GM23248 (cell line): ENCODE data around the gene TUFT1. TPM values are rescaled to one million over a fixed set of nuclear protein-coding genes. Genes with fewer than 3 reads are reported as not detected.

Experiments used
- DNase-seq: peaks from one replicate; pipeline ENCODE4 v3.0.0-alpha.2; 2015
- H2AFZ ChIP-seq: fragments of 200-600 bp; sonication (generic); 2 replicates; pipeline ENCODE4 v1.6.1; 2016; ENCODE audit warnings: antibody characterized with exemption
- H3F3A ChIP-seq: fragments of 200-600 bp; sonication (generic); 2 replicates; pipeline ENCODE4 v1.6.1; 2016; ENCODE audit warnings: mild to moderate bottlenecking, antibody characterized with exemption, mixed run types; ENCODE audit not compliant: insufficient read depth
- H3K27ac ChIP-seq: fragments of 200-600 bp; sonication (generic); 2 replicates; pipeline ENCODE4 v1.5.1; 2016; ENCODE audit warnings: mild to moderate bottlenecking
- H3K27me3 ChIP-seq: fragments of 200-600 bp; sonication (generic); replicated peaks from 2 replicates; pipeline ENCODE4 v1.6.1; 2016; ENCODE audit warnings: mild to moderate bottlenecking; ENCODE audit not compliant: insufficient read depth
- H3K36me3 ChIP-seq: fragments of 200-600 bp; sonication (generic); 2 replicates; pipeline ENCODE4 v1.6.1; 2016; ENCODE audit warnings: low read depth, mild to moderate bottlenecking
- H3K4me1 ChIP-seq: fragments of 200-600 bp; sonication (generic); 2 replicates; pipeline ENCODE4 v1.6.1; 2016; ENCODE audit warnings: mild to moderate bottlenecking; ENCODE audit not compliant: insufficient read depth
- H3K4me2 ChIP-seq: fragments of 200-600 bp; sonication (generic); one replicate; pipeline ENCODE4 v1.6.1; 2016; ENCODE audit warnings: mild to moderate bottlenecking; ENCODE audit not compliant: unreplicated experiment
- H3K4me3 ChIP-seq: fragments of 200-600 bp; sonication (generic); 2 replicates; pipeline ENCODE4 v1.5.1; 2016; ENCODE audit warnings: mild to moderate bottlenecking
- H3K79me2 ChIP-seq: fragments of 200-600 bp; sonication (generic); 2 replicates; pipeline ENCODE4 v1.6.1; 2016; ENCODE audit warnings: mild to moderate bottlenecking; ENCODE audit not compliant: insufficient read depth
- H3K9ac ChIP-seq: fragments of 200-600 bp; sonication (generic); 2 replicates; pipeline ENCODE4 v1.6.1; 2016; ENCODE audit warnings: mild to moderate bottlenecking
- H3K9me2 ChIP-seq: fragments of 200-600 bp; sonication (generic); 2 replicates; pipeline ENCODE4 v1.6.1; 2016; ENCODE audit warnings: mixed run types, mild to moderate bottlenecking, moderate library complexity; ENCODE audit not compliant: insufficient read depth
- H3K9me3 ChIP-seq: fragments of 200-600 bp; sonication (generic); one replicate; pipeline ENCODE4 v1.6.1; 2017; ENCODE audit warnings: low read depth
- H4K20me1 ChIP-seq: fragments of 200-600 bp; sonication (generic); 2 replicates; pipeline ENCODE4 v1.6.0; 2016; ENCODE audit not compliant: insufficient read depth
- EZH2 ChIP-seq: fragments of 200-600 bp; sonication (generic); IDR thresholded peaks from 2 replicates; pipeline ENCODE4 v1.6.1; 2018; ENCODE audit warnings: antibody characterized with exemption, mild to moderate bottlenecking; ENCODE audit not compliant: insufficient read depth, poor library complexity, severe bottlenecking
- EZH2phosphoT487 ChIP-seq: fragments of 200-600 bp; sonication (generic); IDR thresholded peaks from 2 replicates; pipeline ENCODE4 v1.6.1; 2018; ENCODE audit warnings: antibody characterized with exemption, moderate library complexity, mild to moderate bottlenecking, low read depth; ENCODE audit not compliant: insufficient read depth
- whole genome bisulfite sequencing, 2 experiments: methylation state at CpG; one replicate each; pipeline ENCODE4 v1.1.6; 2015 to 2017; ENCODE audit warnings: low lambda C conversion rate in 2 of 2, low coverage in 1 of 2; ENCODE audit errors: missing lambda C conversion rate in 2 of 2; 5-methylcytosine and 5-hydroxymethylcytosine counted together
- in situ Hi-C: fragments of 300-500 bp; cut with MboI; formaldehyde crosslinking; loops from 2 replicates; pipeline ENCODE4 v1.15.0; 2020
- polyA plus RNA-seq: library from polyadenylated mRNA; unstranded; fragments of >200 nt; fragmentation: Nextera tagmentation; extraction: Ambion mirVana; gene quantifications from 2 replicates; pipeline ENCODE4 v1.2.1, GENCODE V29; 2016
- total RNA-seq: library from RNA; depleted of rRNA; stranded (reverse); fragments of >200 nt; shearing (Covaris generic); gene quantifications from 2 replicates; pipeline ENCODE4 v1.2.3, GENCODE V29; 2014

Gene TUFT1
- total and polyA plus RNA-seq, 2 experiments from 2014 or later, result 19.2 to 20.3 TPM

- in situ Hi-C loops, result no loop called here
- H3K4me2 ChIP-seq, result no peak overlapping the region
- H3F3A ChIP-seq, result no peaks in the 10 kb centered on the region
- no peak for DNase-seq
- 92 to 100% methylated on average over 1 to 2 of the region's 2 CpGs for WGBS, 2 experiments
- peaks cover 13% of the 10 kb centered on the region for H3K4me1 ChIP-seq
- H3K27me3 ChIP-seq, result no peaks in the 10 kb centered on the region
- no peak overlapping the region for H2AFZ ChIP-seq
- H3K36me3 ChIP-seq, result no peaks in the 10 kb centered on the region
- no peak overlapping the region for H3K27ac ChIP-seq
- TF ChIP-seq EZH2, result no peak
- no peak for TF ChIP-seq EZH2phosphoT487
- H3K9me2 ChIP-seq, result no peaks in the 10 kb centered on the region
- H3K9ac ChIP-seq, result no peak overlapping the region
- no peak overlapping the region for H3K4me3 ChIP-seq
- H3K9me3 ChIP-seq, result no peaks in the 10 kb centered on the region
- H4K20me1 ChIP-seq, result no peaks in the 10 kb centered on the region; the same call in 1 of the 2 replicates
- H3K79me2 ChIP-seq, result peaks cover 49% of the 10 kb centered on the region
Observed at GRCh38 chr1:151556052-151556451, 15.9 kb downstream of the TUFT1 start.

- in situ Hi-C loops, result no loop called here
- no peak for DNase-seq
- peaks cover 32% of the 10 kb centered on the region for H3K79me2 ChIP-seq
Observed at GRCh38 chr1:151562661-151563060, 22.6 kb downstream of the TUFT1 start.

GRCh38 chr1:151563376-151563775 lies 23.3 kb downstream of the TUFT1 start:
- Histone ChIP-seq H3K79me2 (peaks cover 25% of the 10 kb centered on the region), H3K27me3 (no peaks in the 10 kb centered on the region), H3K27ac (no peak overlapping the region), H3K36me3 (peaks cover 23% of the 10 kb centered on the region), H3K9ac (no peak overlapping the region), H2AFZ (no peak overlapping the region), H4K20me1 (no peaks in the 10 kb centered on the region; the same call in 1 of the 2 replicates), H3K4me2 (no peak overlapping the region), H3K9me2 (no peaks in the 10 kb centered on the region), H3K4me3 (no peak overlapping the region), H3K4me1 (peaks cover 3% of the 10 kb centered on the region; the same call in 1 of the 2 replicates), H3K9me3 (no peaks in the 10 kb centered on the region), H3F3A (no peaks in the 10 kb centered on the region; the same call in 1 of the 2 replicates)
- DNase-seq, result no peak
- 42 to 46% methylated on average over 2 of the region's 2 CpGs for WGBS, 2 experiments
- TF ChIP-seq EZH2phosphoT487 (no peak), EZH2 (no peak)
- in situ Hi-C loops, result no loop called here

More at GRCh38 chr1:151562661-151563060, 22.6 kb downstream of the TUFT1 start:
- no peaks in the 10 kb centered on the region for H3K27me3 ChIP-seq
- H3K4me3 ChIP-seq, result no peak overlapping the region
- TF ChIP-seq EZH2, result no peak
- no peak for TF ChIP-seq EZH2phosphoT487
- H3K27ac ChIP-seq, result no peak overlapping the region
- H3K4me2 ChIP-seq, result no peak overlapping the region
- no peak overlapping the region for H2AFZ ChIP-seq
- WGBS, 2 experiments, result 37 to 57% methylated on average over 1 of the region's 1 CpG
- H3K9me3 ChIP-seq, result no peaks in the 10 kb centered on the region
- H3K36me3 ChIP-seq, result peaks cover 16% of the 10 kb centered on the region; the same call in 1 of the 2 replicates
- no peak overlapping the region for H3K9ac ChIP-seq
- H3K4me1 ChIP-seq, result peaks cover 3% of the 10 kb centered on the region; the same call in 1 of the 2 replicates
- no peaks in the 10 kb centered on the region; the same call in 1 of the 2 replicates for H4K20me1 ChIP-seq
- H3F3A ChIP-seq, result no peaks in the 10 kb centered on the region
- no peaks in the 10 kb centered on the region for H3K9me2 ChIP-seq

- no peaks in the 10 kb centered on the region for H4K20me1 ChIP-seq
- H3K79me2 ChIP-seq, result peaks cover 19% of the 10 kb centered on the region
- in situ Hi-C loops, result no loop called here
- 93 to 97% methylated on average over 5 of the region's 5 CpGs for WGBS, 2 experiments
- peaks cover 4% of the 10 kb centered on the region; the same call in 1 of the 2 replicates for H3F3A ChIP-seq
- no peak overlapping the region for H3K9ac ChIP-seq
- no peak overlapping the region for H3K4me3 ChIP-seq
- TF ChIP-seq EZH2phosphoT487, result no peak
- no peak overlapping the region for H2AFZ ChIP-seq
- DNase-seq, result no peak
- no peak overlapping the region for H3K27ac ChIP-seq
- H3K9me2 ChIP-seq, result no peaks in the 10 kb centered on the region
- peaks cover 29% of the 10 kb centered on the region for H3K36me3 ChIP-seq
- no peaks in the 10 kb centered on the region for H3K9me3 ChIP-seq
- H3K27me3 ChIP-seq, result no peaks in the 10 kb centered on the region
- no peak overlapping the region for H3K4me2 ChIP-seq
- peaks cover 6% of the 10 kb centered on the region; the same call in 1 of the 2 replicates for H3K4me1 ChIP-seq
Observed at GRCh38 chr1:151565502-151566189, 25.5 kb downstream of the TUFT1 start.
